ENCODE data around the gene RAPSN. TPM values are rescaled to one million over a fixed set of nuclear protein-coding genes. Genes with fewer than 3 reads are reported as not detected.

Gene RAPSN
- total and polyA plus RNA-seq, 5 donors from 2014 or later, result 1.7 TPM; not detected in 4

DNA sequence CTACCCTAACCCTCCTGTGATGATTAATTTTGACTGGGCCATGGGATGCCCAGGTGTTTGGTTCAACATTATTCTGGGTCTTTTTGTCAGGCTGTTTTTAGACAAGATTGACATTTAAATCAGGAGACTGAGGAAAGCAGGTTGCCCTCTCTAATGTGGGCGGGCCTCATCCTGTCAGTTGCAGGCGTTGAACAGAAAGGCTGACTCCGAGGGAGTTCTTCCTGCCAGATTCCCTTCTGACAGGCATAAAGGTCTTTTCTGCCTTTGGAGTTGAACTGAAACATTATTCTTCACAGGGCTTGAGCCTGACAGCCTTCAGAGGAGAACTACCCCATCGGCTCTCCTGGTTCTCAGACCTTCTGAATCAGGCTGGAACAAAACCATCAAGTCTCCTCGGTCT lies 18.4 kb downstream of the RAPSN start:
- Mint-ChIP-seq H3K27me3 (no peaks in the 10 kb centered on the region), H3K4me3 (no peak overlapping the region), H3K9me3 (no peaks in the 10 kb centered on the region), H3K4me1 (peaks cover 0 to 15% (median 7%) of the 10 kb centered on the region in 4 donors), H3K36me3 (peaks cover 5% of the 10 kb centered on the region), H3K27ac (peak overlapping the region in 1 of 3 donors; percentile 11)
- ATAC-seq (ENCODE audit: low read depth in 2 of 2) (no peak), DNase-seq (no peak)
- H3K4me3 ChIP-seq (ENCODE audit: low read depth, low read length), result no peak overlapping the region
- no peaks in the 10 kb centered on the region for H3K36me3 ChIP-seq (ENCODE audit: control insufficient read depth, insufficient read depth, low read length)
- H3K27ac ChIP-seq (ENCODE audit: insufficient read depth, low read length, poor library complexity, severe bottlenecking), result no peak overlapping the region
- no peaks in the 10 kb centered on the region for H3K27me3 ChIP-seq (ENCODE audit: control insufficient read depth, insufficient read depth, low read length)
- no peaks in the 10 kb centered on the region for H3K9me3 ChIP-seq (ENCODE audit: control insufficient read depth in 2 of 2, low read length in 2 of 2)
- H3K4me1 ChIP-seq (ENCODE audit: control insufficient read depth, insufficient read depth, low read length, poor library complexity, severe bottlenecking), result peaks cover 8% of the 10 kb centered on the region

GRCh38 chr11:47426062-47426956 lies 22.6 kb downstream of the RAPSN start, which contains the start of gene PSMC3:
Gene PSMC3 (minus strand): TSS chr11:47426439. CDS start chr11:47426279, 160 bp downstream.
- Mint-ChIP-seq H3K9me3 (no peaks in the 10 kb centered on the region), H3K27me3 (no peaks in the 10 kb centered on the region), H3K4me3 (peak within 1 kb of the TSS; percentile 98 to 100 (median 100)), H3K27ac (peak within 1 kb of the TSS; percentile 97 to 99 (median 97)), H3K4me1 (peaks cover 0 to 31% (median 18%) of the 10 kb centered on the region in 4 donors), H3K36me3 (peaks cover 19% of the 10 kb centered on the region)
- ATAC-seq (ENCODE audit: low read depth in 2 of 2), result peak; percentile 95 to 96
- H3K27ac ChIP-seq (ENCODE audit: insufficient read depth, low read length, poor library complexity, severe bottlenecking), result peak within 1 kb of the TSS; percentile 82
- peak within 1 kb of the TSS; percentile 92 for H3K4me3 ChIP-seq (ENCODE audit: low read depth, low read length)
- H3K36me3 ChIP-seq (ENCODE audit: control insufficient read depth, insufficient read depth, low read length), result peaks cover 27% of the 10 kb centered on the region
- H3K27me3 ChIP-seq (ENCODE audit: control insufficient read depth, insufficient read depth, low read length), result no peaks in the 10 kb centered on the region
- peaks cover 20% of the 10 kb centered on the region for H3K4me1 ChIP-seq (ENCODE audit: control insufficient read depth, insufficient read depth, low read length, poor library complexity, severe bottlenecking)
- DNase-seq, result peak; percentile 96 to 98 (median 96)
- H3K9me3 ChIP-seq (ENCODE audit: control insufficient read depth in 2 of 2, low read length in 2 of 2), result no peaks in the 10 kb centered on the region

GRCh38 chr11:47425611-47426010 lies 23.3 kb downstream of the RAPSN start:
- Histone ChIP-seq H3K36me3 (ENCODE audit: control insufficient read depth, insufficient read depth, low read length) (peaks cover 30% of the 10 kb centered on the region), H3K27me3 (ENCODE audit: control insufficient read depth, insufficient read depth, low read length) (no peaks in the 10 kb centered on the region), H3K4me1 (ENCODE audit: control insufficient read depth, insufficient read depth, low read length, poor library complexity, severe bottlenecking) (peaks cover 20% of the 10 kb centered on the region), H3K9me3 (ENCODE audit: control insufficient read depth in 2 of 2, low read length in 2 of 2) (no peaks in the 10 kb centered on the region), H3K4me3 (ENCODE audit: low read depth, low read length) (peak overlapping the region; percentile 92), H3K27ac (ENCODE audit: insufficient read depth, low read length, poor library complexity, severe bottlenecking) (peak overlapping the region; percentile 82)
- Mint-ChIP-seq H3K4me3 (peak overlapping the region; percentile 98 to 100 (median 100)), H3K36me3 (peaks cover 19% of the 10 kb centered on the region), H3K4me1 (peaks cover 0 to 33% (median 18%) of the 10 kb centered on the region in 4 donors), H3K27ac (peak overlapping the region in 2 of 3 donors; percentile 97), H3K27me3 (no peaks in the 10 kb centered on the region), H3K9me3 (no peaks in the 10 kb centered on the region)
- DNase-seq, result no peak
- ATAC-seq (ENCODE audit: low read depth in 2 of 2), result no peak

- Mint-ChIP-seq H3K9me3 (peaks cover 0 to 2% (median 0%) of the 10 kb centered on the region in 7 donors), H3K27me3 (no peaks in the 10 kb centered on the region), H3K4me3 (peak overlapping the region in 1 of 4 donors; percentile 52), H3K36me3 (peaks cover 14% of the 10 kb centered on the region), H3K27ac (peak overlapping the region in 2 of 3 donors; percentile 31 to 63), H3K4me1 (peaks cover 0 to 2% (median under 1%) of the 10 kb centered on the region in 4 donors)
- no peak for DNase-seq
- Histone ChIP-seq H3K9me3 (ENCODE audit: control insufficient read depth in 2 of 2, low read length in 2 of 2) (no peaks in the 10 kb centered on the region), H3K4me3 (ENCODE audit: low read depth, low read length) (no peak overlapping the region), H3K27ac (ENCODE audit: insufficient read depth, low read length, poor library complexity, severe bottlenecking) (no peak overlapping the region), H3K36me3 (ENCODE audit: control insufficient read depth, insufficient read depth, low read length) (peaks cover 49% of the 10 kb centered on the region), H3K27me3 (ENCODE audit: control insufficient read depth, insufficient read depth, low read length) (no peaks in the 10 kb centered on the region), H3K4me1 (ENCODE audit: control insufficient read depth, insufficient read depth, low read length, poor library complexity, severe bottlenecking) (no peaks in the 10 kb centered on the region)
- ATAC-seq (ENCODE audit: low read depth in 2 of 2), result no peak
These were observed 30.3 kb downstream of the RAPSN start for GRCh38 chr11:47418454-47419259.

DNA sequence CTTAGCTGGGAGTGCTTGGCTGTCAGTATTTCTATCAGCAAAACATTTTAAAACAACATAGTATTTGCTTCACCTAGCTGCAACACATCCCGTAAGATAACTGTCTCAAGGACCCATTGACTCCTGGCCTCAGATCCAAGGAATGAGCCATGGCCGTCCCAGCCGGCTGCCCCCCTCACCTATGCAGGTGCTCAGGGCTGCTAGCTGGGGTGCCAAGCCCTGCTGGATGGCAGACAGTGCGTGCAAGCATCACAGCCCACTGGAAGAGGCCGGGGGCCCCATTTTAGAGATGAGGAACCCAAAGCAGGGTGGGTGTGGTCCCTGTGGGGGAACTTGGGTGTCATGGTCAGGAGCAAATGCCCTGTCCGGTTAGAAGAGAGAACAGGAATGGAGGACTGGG lies 31.2 kb downstream of the RAPSN start:
- H3K9me3 ChIP-seq (ENCODE audit: control insufficient read depth in 2 of 2, low read length in 2 of 2), result no peaks in the 10 kb centered on the region
- Mint-ChIP-seq H3K4me1 (peaks cover 0 to 2% (median 0%) of the 10 kb centered on the region in 4 donors), H3K9me3 (peaks cover 0 to 2% (median 0%) of the 10 kb centered on the region in 7 donors), H3K27me3 (no peaks in the 10 kb centered on the region), H3K27ac (no peak overlapping the region), H3K4me3 (peak overlapping the region in 2 of 4 donors; percentile 7 to 52), H3K36me3 (peaks cover 15% of the 10 kb centered on the region)
- DNase-seq (no peak), ATAC-seq (ENCODE audit: low read depth in 2 of 2) (no peak)
- H3K36me3 ChIP-seq (ENCODE audit: control insufficient read depth, insufficient read depth, low read length), result peaks cover 43% of the 10 kb centered on the region
- H3K27me3 ChIP-seq (ENCODE audit: control insufficient read depth, insufficient read depth, low read length), result no peaks in the 10 kb centered on the region
- H3K4me1 ChIP-seq (ENCODE audit: control insufficient read depth, insufficient read depth, low read length, poor library complexity, severe bottlenecking), result no peaks in the 10 kb centered on the region
- no peak overlapping the region for H3K27ac ChIP-seq (ENCODE audit: insufficient read depth, low read length, poor library complexity, severe bottlenecking)
- H3K4me3 ChIP-seq (ENCODE audit: low read depth, low read length), result no peak overlapping the region

DNA sequence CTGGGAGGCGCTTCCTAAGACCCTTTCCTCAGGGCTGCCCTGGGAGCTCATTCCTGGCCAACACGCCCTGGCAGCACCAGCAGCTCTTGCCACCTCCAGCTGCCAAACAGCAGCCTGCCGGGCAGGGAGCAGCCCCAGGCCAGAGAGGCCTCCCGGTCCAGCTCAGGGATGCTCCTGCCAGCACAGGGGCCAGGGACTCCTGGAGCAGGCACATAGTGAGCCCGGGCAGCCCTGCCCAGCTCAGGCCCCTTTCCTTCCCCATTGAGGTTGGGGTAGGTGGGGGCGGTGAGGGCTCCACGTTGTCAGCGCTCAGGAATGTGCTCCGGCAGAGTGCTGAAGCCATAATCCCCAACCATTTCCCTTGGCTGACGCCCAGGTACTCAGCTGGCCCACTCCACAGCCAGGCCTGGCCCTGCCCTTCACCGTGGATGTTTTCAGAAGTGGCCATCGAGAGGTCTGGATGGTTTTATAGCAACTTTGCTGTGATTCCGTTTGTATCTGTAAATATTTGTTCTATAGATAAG lies 32.9 kb downstream of the RAPSN start:
- H3K36me3 ChIP-seq (ENCODE audit: control insufficient read depth, insufficient read depth, low read length), result peaks cover 33% of the 10 kb centered on the region
- no peaks in the 10 kb centered on the region for H3K9me3 ChIP-seq (ENCODE audit: control insufficient read depth in 2 of 2, low read length in 2 of 2)
- H3K9me3 Mint-ChIP-seq, result peaks cover 0 to 2% (median 0%) of the 10 kb centered on the region in 7 donors
- no peaks in the 10 kb centered on the region for H3K27me3 ChIP-seq (ENCODE audit: control insufficient read depth, insufficient read depth, low read length)
- H3K4me1 Mint-ChIP-seq, result peaks cover 0 to 7% (median 0%) of the 10 kb centered on the region in 4 donors
- no peak overlapping the region for H3K4me3 ChIP-seq (ENCODE audit: low read depth, low read length)
- no peak for DNase-seq
- no peak for ATAC-seq (ENCODE audit: low read depth in 2 of 2)
- H3K36me3 Mint-ChIP-seq, result peaks cover 15% of the 10 kb centered on the region
- H3K27ac ChIP-seq (ENCODE audit: insufficient read depth, low read length, poor library complexity, severe bottlenecking), result no peak overlapping the region
- H3K4me3 Mint-ChIP-seq, result peak overlapping the region in 1 of 4 donors; percentile 32
- no peaks in the 10 kb centered on the region for H3K27me3 Mint-ChIP-seq
- H3K27ac Mint-ChIP-seq, result peak overlapping the region in 1 of 3 donors; percentile 67
- H3K4me1 ChIP-seq (ENCODE audit: control insufficient read depth, insufficient read depth, low read length, poor library complexity, severe bottlenecking), result peaks cover under 1% of the 10 kb centered on the region

DNA sequence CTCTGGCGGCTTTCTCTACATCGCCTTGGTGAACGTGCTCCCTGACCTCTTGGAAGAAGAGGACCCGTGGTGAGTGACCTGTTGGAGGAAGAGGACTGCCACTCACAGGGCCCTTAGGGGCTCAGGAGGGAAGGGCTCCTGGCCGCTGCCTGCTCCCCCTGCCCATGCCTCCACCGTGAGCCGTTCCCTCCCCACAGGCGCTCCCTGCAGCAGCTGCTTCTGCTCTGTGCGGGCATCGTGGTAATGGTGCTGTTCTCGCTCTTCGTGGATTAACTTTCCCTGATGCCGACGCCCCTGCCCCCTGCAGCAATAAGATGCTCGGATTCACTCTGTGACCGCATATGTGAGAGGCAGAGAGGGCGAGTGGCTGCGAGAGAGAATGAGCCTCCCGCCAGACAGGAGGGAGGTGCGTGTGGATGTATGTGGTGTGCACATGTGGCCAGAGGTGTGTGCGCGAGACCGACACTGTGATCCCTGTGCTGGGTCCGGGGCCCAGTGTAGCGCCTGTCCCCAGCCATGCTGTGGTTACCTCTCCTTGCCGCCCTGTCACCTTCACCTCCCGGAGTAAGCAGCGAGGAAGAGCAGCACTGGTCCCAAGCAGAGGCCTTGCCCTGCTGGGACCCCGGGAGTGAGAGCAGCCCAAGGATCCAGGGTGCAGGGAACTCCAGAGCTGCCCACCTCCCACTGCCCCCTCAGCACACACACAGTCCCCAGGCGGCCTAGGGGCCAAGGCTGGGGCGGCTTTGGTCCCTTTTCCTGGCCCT lies 33.7 kb downstream of the RAPSN start:
- H3K4me1 Mint-ChIP-seq, result peaks cover 0 to 10% (median 0%) of the 10 kb centered on the region in 4 donors
- DNase-seq (no peak), ATAC-seq (ENCODE audit: low read depth in 2 of 2) (no peak)
- H3K36me3 Mint-ChIP-seq, result peaks cover 15% of the 10 kb centered on the region
- no peaks in the 10 kb centered on the region for H3K27me3 ChIP-seq (ENCODE audit: control insufficient read depth, insufficient read depth, low read length)
- H3K4me3 ChIP-seq (ENCODE audit: low read depth, low read length), result no peak overlapping the region
- H3K27me3 Mint-ChIP-seq, result no peaks in the 10 kb centered on the region
- peak overlapping the region in 1 of 3 donors; percentile 5 for H3K27ac Mint-ChIP-seq
- no peak overlapping the region for H3K4me3 Mint-ChIP-seq
- peaks cover 29% of the 10 kb centered on the region for H3K36me3 ChIP-seq (ENCODE audit: control insufficient read depth, insufficient read depth, low read length)
- H3K27ac ChIP-seq (ENCODE audit: insufficient read depth, low read length, poor library complexity, severe bottlenecking), result no peak overlapping the region
- peaks cover 0 to 2% (median 0%) of the 10 kb centered on the region in 7 donors for H3K9me3 Mint-ChIP-seq
- H3K9me3 ChIP-seq (ENCODE audit: control insufficient read depth in 2 of 2, low read length in 2 of 2), result no peaks in the 10 kb centered on the region
- peaks cover 6% of the 10 kb centered on the region for H3K4me1 ChIP-seq (ENCODE audit: control insufficient read depth, insufficient read depth, low read length, poor library complexity, severe bottlenecking)
